ENCODE measurements around the gene ADARB2.

GRCh38 chr10:1402816-1403507 lies 334.4 kb downstream of the ADARB2 start:
- TF ChIP-seq, protein P1, sequence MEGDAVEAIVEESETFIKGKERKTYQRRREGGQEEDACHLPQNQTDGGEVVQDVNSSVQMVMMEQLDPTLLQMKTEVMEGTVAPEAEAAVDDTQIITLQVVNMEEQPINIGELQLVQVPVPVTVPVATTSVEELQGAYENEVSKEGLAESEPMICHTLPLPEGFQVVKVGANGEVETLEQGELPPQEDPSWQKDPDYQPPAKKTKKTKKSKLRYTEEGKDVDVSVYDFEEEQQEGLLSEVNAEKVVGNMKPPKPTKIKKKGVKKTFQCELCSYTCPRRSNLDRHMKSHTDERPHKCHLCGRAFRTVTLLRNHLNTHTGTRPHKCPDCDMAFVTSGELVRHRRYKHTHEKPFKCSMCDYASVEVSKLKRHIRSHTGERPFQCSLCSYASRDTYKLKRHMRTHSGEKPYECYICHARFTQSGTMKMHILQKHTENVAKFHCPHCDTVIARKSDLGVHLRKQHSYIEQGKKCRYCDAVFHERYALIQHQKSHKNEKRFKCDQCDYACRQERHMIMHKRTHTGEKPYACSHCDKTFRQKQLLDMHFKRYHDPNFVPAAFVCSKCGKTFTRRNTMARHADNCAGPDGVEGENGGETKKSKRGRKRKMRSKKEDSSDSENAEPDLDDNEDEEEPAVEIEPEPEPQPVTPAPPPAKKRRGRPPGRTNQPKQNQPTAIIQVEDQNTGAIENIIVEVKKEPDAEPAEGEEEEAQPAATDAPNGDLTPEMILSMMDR (IDR thresholded peaks at IDR 0.05): no peak
- TF ChIP-seq EP300 (IDR thresholded peaks at IDR 0.05) (no peak), POLR2A (IDR thresholded peaks at IDR 0.05) (no peak), POLR2AphosphoS5 (IDR thresholded peaks at IDR 0.05) (no peak)
